HuH-7.5 (cell line): ENCODE measurements around the gene DESI2.

ENCODE experiments used
- DNase-seq: peaks from one replicate; pipeline ENCODE4 v3.0.0; 2011; ENCODE audit warnings: low spot score

Gene DESI2

DNA sequence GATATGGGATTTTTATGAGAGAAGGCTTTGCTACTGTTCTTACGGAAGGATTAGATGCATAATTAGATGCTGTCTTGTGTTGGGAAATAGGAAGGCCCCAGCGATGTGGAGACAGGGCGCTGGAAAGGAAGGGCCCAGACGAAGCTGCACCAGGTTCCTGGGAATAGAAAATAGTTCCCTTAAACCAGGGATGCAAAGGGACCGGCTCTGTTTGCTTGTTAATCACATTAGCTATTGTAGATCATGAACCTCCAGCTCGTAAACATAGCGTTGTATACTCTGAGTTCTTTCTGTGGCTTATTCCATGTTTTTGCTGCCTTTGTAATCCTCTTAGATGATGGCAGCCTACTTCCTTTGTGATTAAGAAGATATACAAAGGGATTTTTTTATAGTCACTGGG is 102.7 kb downstream of the DESI2 start:
- no peak for DNase-seq

DNA sequence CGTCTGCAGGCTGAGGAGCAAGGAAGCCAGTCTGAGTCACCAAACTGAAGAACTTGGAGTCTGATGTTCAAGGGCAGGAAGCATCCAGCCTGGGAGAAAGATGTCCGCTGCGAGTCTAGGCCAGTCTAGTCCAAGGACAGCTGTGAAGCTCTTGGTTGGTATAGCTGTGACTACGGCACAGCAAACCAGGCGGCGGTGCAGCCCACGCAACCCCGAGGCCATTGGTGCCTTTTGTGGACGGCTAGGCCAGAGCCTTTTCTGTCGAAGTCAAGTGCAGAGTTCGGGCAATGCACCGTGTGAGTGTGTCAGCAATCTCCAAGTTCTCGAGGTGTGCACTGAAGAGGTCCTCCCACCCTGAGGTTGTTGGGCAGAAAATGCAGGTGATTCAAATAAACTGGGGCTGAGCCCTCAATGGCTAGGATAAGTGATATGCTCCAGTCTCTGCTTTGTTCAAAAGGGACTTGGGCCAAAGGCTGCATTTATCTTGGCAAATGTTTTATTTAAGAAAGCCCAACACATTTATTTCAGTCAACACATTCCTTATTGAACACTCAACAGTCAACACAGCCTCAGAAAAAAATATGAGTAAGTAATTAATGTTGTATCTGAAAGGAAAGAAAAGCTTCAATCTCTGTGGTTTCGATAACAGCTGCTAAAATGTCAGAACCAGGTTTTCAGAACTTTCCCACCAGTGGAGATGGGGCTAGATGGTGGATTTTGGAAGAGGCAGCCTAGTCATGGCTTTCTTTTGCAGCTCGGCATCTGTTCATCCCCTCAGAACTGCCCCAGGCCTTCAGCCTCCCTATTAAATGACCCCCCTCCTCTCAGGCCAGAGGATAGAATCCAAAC is 104.4 kb downstream of the DESI2 start:
- DNase-seq, result no peak
